Stimulated activated memory B cell treated with anti-CD40 and anti-IgM and Interleukin-4, amounts not matched to agents 10 μg/mL and 1 μg/mL and 100 μg/mL, for 72 hours (primary cell): ENCODE measurements around the gene LAMA2.

ENCODE experiments used
- ATAC-seq: fragments of 150-1000 bp; cut with Tn5 transposase; 2 replicates; pipeline ENCODE4 v1.10.0; 2021
- H3K27ac Mint-ChIP-seq: one replicate; pipeline ENCODE4 v1.8.0; 2022; ENCODE audit warnings: mild to moderate bottlenecking, mixed read lengths
- H3K27me3 Mint-ChIP-seq: one replicate; pipeline ENCODE4 v1.8.0; 2022; ENCODE audit warnings: mixed read lengths
- H3K36me3 Mint-ChIP-seq: one replicate; pipeline ENCODE4 v1.8.0; 2022; ENCODE audit warnings: mixed read lengths
- H3K4me1 Mint-ChIP-seq: one replicate; pipeline ENCODE4 v1.8.0; 2022; ENCODE audit warnings: mixed read lengths
- H3K4me3 Mint-ChIP-seq: one replicate; pipeline ENCODE4 v1.8.0; 2022; ENCODE audit warnings: mild to moderate bottlenecking, moderate library complexity, mixed read lengths
- H3K9me3 Mint-ChIP-seq: one replicate; pipeline ENCODE4 v1.8.0; 2022; ENCODE audit warnings: mixed read lengths

Gene LAMA2

DNA sequence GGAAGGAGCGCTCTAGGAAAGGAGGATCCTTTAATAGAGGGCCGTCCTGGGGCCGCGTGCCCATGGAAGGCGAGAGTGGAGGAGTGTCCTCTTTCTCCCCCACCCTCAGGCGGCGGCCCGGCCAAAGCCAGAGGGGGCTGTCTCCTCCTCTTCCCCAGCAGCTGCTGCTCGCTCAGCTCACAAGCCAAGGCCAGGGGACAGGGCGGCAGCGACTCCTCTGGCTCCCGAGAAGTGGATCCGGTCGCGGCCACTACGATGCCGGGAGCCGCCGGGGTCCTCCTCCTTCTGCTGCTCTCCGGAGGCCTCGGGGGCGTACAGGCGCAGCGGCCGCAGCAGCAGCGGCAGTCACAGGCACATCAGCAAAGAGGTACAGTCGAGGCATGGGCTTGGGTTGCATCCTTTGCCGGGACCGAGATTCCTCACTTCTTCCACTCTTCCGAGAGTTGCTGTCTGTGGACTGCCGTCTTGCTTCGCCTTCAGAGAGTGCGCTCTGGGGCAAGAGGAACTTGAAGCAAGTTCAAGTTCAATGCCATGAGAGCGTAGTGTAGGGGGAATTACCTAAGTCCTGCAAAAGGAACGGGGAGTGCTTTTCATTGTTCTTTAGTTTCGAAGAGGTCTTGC is at the start of gene LAMA2:
TSS of gene LAMA2 (plus strand) at position 148 of the 621 bp plus-strand sequence. CDS start at position 256, 108 bp downstream.
- Mint-ChIP-seq H3K9me3 (no peaks in the 10 kb centered on the region), H3K27me3 (peaks cover 11% of the 10 kb centered on the region), H3K4me3 (peak within 1 kb of the TSS; percentile 57), H3K36me3 (no peaks in the 10 kb centered on the region), H3K4me1 (peaks cover 8% of the 10 kb centered on the region), H3K27ac (no peak within 1 kb of the TSS)
- ATAC-seq = peak; percentile 34

DNA sequence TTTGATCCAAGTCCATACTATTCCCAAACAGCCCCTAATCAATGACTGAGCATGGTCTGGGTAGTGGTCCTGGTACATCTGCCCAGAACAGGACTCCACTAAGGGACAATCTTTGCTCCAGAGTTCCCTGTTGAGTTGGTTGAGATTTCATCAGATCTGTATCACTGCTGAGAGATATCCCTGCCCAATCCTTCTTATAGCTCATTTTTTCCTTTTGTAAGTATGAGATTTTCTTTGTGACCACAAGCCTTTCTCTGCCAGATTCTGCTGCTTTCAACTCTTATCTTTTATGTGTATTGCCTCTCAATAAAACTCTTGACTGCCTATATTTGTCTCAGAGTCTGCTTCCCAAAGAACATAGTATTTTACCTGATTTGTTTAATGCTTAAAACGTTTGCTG is 46.2 kb upstream of the LAMA2 start:
- H3K27me3 Mint-ChIP-seq = no peaks in the 10 kb centered on the region
- ATAC-seq = no peak
- H3K4me3 Mint-ChIP-seq = no peak overlapping the region
- no peaks in the 10 kb centered on the region for H3K4me1 Mint-ChIP-seq
- peaks cover 5% of the 10 kb centered on the region for H3K9me3 Mint-ChIP-seq
- no peaks in the 10 kb centered on the region for H3K36me3 Mint-ChIP-seq
- H3K27ac Mint-ChIP-seq = no peak overlapping the region

- no peaks in the 10 kb centered on the region for H3K27me3 Mint-ChIP-seq
- ATAC-seq = no peak
- no peaks in the 10 kb centered on the region for H3K36me3 Mint-ChIP-seq
- H3K4me1 Mint-ChIP-seq = no peaks in the 10 kb centered on the region
- no peak overlapping the region for H3K4me3 Mint-ChIP-seq
- H3K27ac Mint-ChIP-seq = no peak overlapping the region
- H3K9me3 Mint-ChIP-seq = peaks cover 5% of the 10 kb centered on the region
Observed at GRCh38 chr6:128841518-128841917, 41.4 kb upstream of the LAMA2 start.

GRCh38 chr6:128844598-128844997 is 38.3 kb upstream of the LAMA2 start:
- no peaks in the 10 kb centered on the region for H3K36me3 Mint-ChIP-seq
- no peaks in the 10 kb centered on the region for H3K27me3 Mint-ChIP-seq
- no peak for ATAC-seq
- H3K9me3 Mint-ChIP-seq = peaks cover 5% of the 10 kb centered on the region
- H3K4me3 Mint-ChIP-seq = no peak overlapping the region
- no peaks in the 10 kb centered on the region for H3K4me1 Mint-ChIP-seq
- H3K27ac Mint-ChIP-seq = no peak overlapping the region

- H3K27ac Mint-ChIP-seq = no peak overlapping the region
- no peaks in the 10 kb centered on the region for H3K36me3 Mint-ChIP-seq
- H3K4me1 Mint-ChIP-seq = no peaks in the 10 kb centered on the region
- no peak overlapping the region for H3K4me3 Mint-ChIP-seq
- H3K9me3 Mint-ChIP-seq = no peaks in the 10 kb centered on the region
- no peaks in the 10 kb centered on the region for H3K27me3 Mint-ChIP-seq
- ATAC-seq = no peak
Observed at GRCh38 chr6:128847431-128848210, 35.3 kb upstream of the LAMA2 start.

DNA sequence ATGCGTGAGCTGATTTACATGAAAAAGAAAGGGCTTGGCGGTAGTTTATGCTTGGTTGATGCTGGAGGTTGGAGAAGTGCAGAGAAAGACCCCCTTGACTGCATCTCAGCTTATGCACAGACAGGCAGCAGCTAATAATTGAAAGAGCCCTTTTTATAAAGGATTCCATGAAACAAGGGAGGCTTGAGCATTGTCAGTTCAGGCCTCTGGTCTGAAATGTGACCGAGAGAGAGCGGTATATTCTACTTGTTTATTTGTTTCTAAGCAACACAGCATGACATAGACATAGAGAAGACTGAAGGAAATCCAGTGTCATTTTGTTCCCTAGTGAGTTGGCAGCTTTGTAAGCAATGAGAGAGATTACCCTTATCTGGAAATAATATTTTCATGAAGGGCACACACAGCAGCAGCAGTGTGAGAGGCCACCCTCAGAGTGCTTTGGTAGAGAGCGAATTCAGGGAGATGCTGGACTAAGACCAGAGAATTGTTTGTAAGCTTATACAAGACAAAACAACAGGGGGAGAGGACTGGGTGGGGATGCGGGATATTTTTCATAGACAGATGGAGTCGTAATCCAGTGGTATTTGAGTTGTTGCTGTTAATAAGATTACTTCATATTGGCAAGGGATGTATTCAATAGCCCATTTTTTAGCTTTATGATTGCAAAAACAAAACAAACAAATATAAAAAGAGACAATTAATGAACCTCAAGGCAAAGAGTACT is 34.6 kb upstream of the LAMA2 start:
- no peak for ATAC-seq
- Mint-ChIP-seq H3K27ac (no peak overlapping the region), H3K36me3 (no peaks in the 10 kb centered on the region), H3K4me3 (no peak overlapping the region), H3K4me1 (no peaks in the 10 kb centered on the region), H3K27me3 (no peaks in the 10 kb centered on the region), H3K9me3 (no peaks in the 10 kb centered on the region)

DNA sequence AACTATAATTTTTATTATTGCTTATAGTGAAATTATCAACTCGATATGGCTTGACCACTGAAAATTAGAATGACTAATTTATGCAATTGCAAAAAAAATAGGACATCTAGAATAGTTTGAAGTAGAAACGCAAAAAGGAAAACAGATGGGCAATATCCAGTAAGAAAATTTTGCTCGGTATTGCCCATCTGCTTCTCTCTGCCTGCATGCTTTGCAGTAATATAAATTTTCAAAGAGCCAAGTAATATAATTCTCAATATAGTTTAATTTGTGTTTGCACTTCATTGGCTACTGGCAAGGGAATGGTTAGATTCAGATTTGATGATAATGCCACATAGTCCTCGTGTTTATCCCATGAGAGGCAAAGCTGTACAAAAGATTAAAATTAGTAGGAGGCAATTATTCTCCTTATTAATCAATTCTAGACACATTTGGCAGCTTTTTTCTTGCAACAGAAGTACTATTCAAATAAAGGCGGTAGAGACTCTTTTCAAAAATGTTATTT is 27.3 kb upstream of the LAMA2 start:
- no peak for ATAC-seq
- Mint-ChIP-seq H3K4me3 (no peak overlapping the region), H3K9me3 (peaks cover 3% of the 10 kb centered on the region), H3K4me1 (no peaks in the 10 kb centered on the region), H3K27me3 (no peaks in the 10 kb centered on the region), H3K27ac (no peak overlapping the region), H3K36me3 (no peaks in the 10 kb centered on the region)

GRCh38 chr6:128857806-128858205 is 25.1 kb upstream of the LAMA2 start:
- H3K27me3 Mint-ChIP-seq = no peaks in the 10 kb centered on the region
- peaks cover 16% of the 10 kb centered on the region for H3K9me3 Mint-ChIP-seq
- H3K4me1 Mint-ChIP-seq = no peaks in the 10 kb centered on the region
- H3K36me3 Mint-ChIP-seq = no peaks in the 10 kb centered on the region
- no peak overlapping the region for H3K4me3 Mint-ChIP-seq
- no peak for ATAC-seq
- H3K27ac Mint-ChIP-seq = no peak overlapping the region

- Mint-ChIP-seq H3K27me3 (no peaks in the 10 kb centered on the region), H3K4me3 (no peak overlapping the region), H3K4me1 (no peaks in the 10 kb centered on the region), H3K36me3 (no peaks in the 10 kb centered on the region), H3K9me3 (peaks cover 16% of the 10 kb centered on the region), H3K27ac (no peak overlapping the region)
- ATAC-seq = no peak
Observed at GRCh38 chr6:128860782-128861181, 22.2 kb upstream of the LAMA2 start.

- H3K9me3 Mint-ChIP-seq = peaks cover 16% of the 10 kb centered on the region
- no peaks in the 10 kb centered on the region for H3K4me1 Mint-ChIP-seq
- no peak overlapping the region for H3K27ac Mint-ChIP-seq
- H3K27me3 Mint-ChIP-seq = no peaks in the 10 kb centered on the region
- H3K4me3 Mint-ChIP-seq = no peak overlapping the region
- ATAC-seq = no peak
- no peaks in the 10 kb centered on the region for H3K36me3 Mint-ChIP-seq
Observed at GRCh38 chr6:128863983-128864382, 19.0 kb upstream of the LAMA2 start.

GRCh38 chr6:128870746-128871145 is 12.2 kb upstream of the LAMA2 start:
- Mint-ChIP-seq H3K9me3 (no peaks in the 10 kb centered on the region), H3K27me3 (no peaks in the 10 kb centered on the region), H3K36me3 (no peaks in the 10 kb centered on the region), H3K4me3 (no peak overlapping the region), H3K27ac (no peak overlapping the region), H3K4me1 (no peaks in the 10 kb centered on the region)
- ATAC-seq = no peak

DNA sequence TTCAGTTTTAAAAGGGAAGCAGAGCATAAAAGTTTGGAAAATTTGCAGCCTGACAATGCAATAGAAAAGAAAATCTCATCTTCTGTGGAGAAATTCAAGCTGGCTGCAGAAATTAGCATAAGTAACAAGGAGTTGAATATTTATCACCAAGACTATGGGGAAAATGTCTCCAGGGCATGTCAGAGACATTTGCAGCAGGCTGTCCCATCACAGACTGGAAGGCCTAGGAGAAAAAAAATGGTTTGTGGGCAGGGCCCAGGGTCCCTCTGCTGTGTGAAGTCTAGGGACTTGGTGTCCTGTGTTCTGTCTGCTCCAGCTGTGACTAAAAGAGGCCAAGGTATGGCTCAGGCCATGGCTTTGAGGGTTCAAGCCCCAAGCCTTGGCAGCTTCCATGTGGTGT is 8.1 kb upstream of the LAMA2 start:
- peak; percentile 27 for ATAC-seq
- Mint-ChIP-seq H3K4me1 (no peaks in the 10 kb centered on the region), H3K27me3 (no peaks in the 10 kb centered on the region)

GRCh38 chr6:128882560-128882959 is 378 bp upstream of the LAMA2 start:
- peaks cover 8% of the 10 kb centered on the region for H3K4me1 Mint-ChIP-seq
- no peaks in the 10 kb centered on the region for H3K36me3 Mint-ChIP-seq
- H3K4me3 Mint-ChIP-seq = no peak overlapping the region
- peak; percentile 36 for ATAC-seq
- H3K9me3 Mint-ChIP-seq = no peaks in the 10 kb centered on the region
- H3K27me3 Mint-ChIP-seq = peaks cover 11% of the 10 kb centered on the region
- no peak overlapping the region for H3K27ac Mint-ChIP-seq

More for the DNA sequence above, 8.1 kb upstream of the LAMA2 start:
- H3K4me3 Mint-ChIP-seq = no peak overlapping the region
- no peak overlapping the region for H3K27ac Mint-ChIP-seq
- H3K9me3 Mint-ChIP-seq = no peaks in the 10 kb centered on the region
- no peaks in the 10 kb centered on the region for H3K36me3 Mint-ChIP-seq

GRCh38 chr6:128883906-128884305 is 968 bp downstream of the LAMA2 start:
- no peaks in the 10 kb centered on the region for H3K36me3 Mint-ChIP-seq
- H3K4me1 Mint-ChIP-seq = peaks cover 8% of the 10 kb centered on the region
- no peaks in the 10 kb centered on the region for H3K9me3 Mint-ChIP-seq
- no peak for ATAC-seq
- H3K27me3 Mint-ChIP-seq = peaks cover 11% of the 10 kb centered on the region
- no peak overlapping the region for H3K4me3 Mint-ChIP-seq
- no peak overlapping the region for H3K27ac Mint-ChIP-seq

- Mint-ChIP-seq H3K36me3 (no peaks in the 10 kb centered on the region), H3K4me3 (no peak overlapping the region), H3K27me3 (peaks cover 11% of the 10 kb centered on the region), H3K9me3 (no peaks in the 10 kb centered on the region), H3K27ac (no peak overlapping the region), H3K4me1 (peaks cover 8% of the 10 kb centered on the region)
- ATAC-seq = no peak
Observed at GRCh38 chr6:128885381-128885780, 2.4 kb downstream of the LAMA2 start.
